GM12873 (cell line): ENCODE measurements around the gene GAA.

Source experiments
- TF ChIP-seq, protein P1 (sequence below): IDR thresholded peaks from 2 replicates; pipeline ENCODE4 v1.5.1; 2012; ENCODE audit warnings: low read depth, mild to moderate bottlenecking, moderate library complexity, low read length, control low read depth; ENCODE audit not compliant: insufficient read depth; ENCODE audit errors: missing control alignments

The GAA gene

DNA sequence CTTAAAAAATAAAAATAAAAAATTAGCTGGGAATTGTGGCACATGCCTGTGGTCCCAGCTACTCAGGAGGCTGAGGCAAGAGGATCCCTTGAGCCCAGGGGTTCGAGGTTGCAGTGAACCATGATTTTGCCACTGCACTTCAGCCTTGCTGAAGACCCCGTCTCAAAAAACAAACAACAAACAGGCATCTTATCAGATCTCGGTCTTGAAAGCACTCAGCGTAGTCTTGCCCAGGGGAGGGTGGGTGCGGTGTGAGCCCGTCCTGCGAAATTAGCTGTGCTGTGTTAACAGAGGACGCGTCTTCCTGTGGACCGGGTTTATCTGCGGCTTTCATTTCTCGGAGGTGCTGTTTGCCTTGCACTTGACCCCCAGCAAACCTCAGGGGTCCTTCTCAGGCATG is 5.4 kb downstream of the GAA start:
- TF ChIP-seq, protein P1, sequence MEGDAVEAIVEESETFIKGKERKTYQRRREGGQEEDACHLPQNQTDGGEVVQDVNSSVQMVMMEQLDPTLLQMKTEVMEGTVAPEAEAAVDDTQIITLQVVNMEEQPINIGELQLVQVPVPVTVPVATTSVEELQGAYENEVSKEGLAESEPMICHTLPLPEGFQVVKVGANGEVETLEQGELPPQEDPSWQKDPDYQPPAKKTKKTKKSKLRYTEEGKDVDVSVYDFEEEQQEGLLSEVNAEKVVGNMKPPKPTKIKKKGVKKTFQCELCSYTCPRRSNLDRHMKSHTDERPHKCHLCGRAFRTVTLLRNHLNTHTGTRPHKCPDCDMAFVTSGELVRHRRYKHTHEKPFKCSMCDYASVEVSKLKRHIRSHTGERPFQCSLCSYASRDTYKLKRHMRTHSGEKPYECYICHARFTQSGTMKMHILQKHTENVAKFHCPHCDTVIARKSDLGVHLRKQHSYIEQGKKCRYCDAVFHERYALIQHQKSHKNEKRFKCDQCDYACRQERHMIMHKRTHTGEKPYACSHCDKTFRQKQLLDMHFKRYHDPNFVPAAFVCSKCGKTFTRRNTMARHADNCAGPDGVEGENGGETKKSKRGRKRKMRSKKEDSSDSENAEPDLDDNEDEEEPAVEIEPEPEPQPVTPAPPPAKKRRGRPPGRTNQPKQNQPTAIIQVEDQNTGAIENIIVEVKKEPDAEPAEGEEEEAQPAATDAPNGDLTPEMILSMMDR, result no peak

DNA sequence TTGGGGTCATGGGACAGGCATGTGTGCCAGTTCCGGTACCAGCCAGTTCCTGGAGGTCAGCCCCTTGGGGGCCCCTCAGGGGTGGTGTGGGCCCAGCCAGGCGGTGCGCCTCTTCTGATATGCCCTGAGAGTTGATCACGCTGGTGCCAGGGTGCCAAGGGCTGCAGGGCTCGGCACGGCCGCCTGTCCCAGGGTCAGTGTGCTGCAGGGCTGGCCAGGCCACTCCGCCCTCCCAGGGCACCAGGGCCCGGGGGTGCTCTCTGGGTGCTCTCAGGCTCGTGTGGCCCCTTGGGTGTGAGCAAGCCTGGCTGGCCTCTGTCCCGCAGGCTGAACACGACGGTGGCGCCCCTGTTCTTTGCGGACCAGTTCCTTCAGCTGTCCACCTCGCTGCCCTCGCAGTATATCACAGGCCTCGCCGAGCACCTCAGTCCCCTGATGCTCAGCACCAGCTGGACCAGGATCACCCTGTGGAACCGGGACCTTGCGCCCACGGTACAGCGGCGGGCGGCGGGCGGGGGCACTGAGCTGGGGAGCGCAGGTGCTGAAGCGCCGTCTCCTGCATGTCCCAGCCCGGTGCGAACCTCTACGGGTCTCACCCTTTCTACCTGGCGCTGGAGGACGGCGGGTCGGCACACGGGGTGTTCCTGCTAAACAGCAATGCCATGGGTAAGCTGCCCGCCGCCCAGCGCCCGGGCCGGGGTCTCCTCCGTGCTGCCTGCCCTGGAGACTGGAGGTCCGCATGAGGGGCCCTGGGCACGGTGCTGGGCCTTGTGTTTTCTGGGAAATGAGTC is 6.0 kb downstream of the GAA start:
- TF ChIP-seq, protein P1, result no peak

DNA sequence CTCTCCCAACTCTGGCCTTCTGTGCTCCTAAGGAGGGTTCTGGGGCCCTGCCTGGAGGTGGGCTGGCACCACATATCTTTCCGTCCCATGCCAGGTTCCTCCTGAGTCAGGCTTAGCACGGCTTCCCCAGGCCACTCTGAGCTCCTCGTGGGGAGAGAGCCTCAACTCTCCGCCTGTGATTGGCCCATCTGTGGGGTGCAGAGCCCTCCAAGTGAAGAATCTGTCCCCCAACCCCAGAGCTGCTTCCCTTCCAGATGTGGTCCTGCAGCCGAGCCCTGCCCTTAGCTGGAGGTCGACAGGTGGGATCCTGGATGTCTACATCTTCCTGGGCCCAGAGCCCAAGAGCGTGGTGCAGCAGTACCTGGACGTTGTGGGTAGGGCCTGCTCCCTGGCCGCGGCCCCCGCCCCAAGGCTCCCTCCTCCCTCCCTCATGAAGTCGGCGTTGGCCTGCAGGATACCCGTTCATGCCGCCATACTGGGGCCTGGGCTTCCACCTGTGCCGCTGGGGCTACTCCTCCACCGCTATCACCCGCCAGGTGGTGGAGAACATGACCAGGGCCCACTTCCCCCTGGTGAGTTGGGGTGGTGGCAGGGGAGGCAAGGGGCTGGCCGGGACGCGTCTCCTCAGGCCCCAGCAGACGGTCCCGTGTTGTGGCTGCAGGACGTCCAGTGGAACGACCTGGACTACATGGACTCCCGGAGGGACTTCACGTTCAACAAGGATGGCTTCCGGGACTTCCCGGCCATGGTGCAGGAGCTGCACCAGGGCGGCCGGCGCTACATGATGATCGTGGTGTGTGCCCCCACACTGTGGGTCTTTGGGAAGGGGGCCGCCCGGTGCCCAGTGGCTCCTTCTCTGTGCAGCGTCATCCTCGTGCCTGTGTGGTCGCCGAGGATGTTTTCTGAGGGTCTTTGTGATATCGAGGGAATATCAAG is 6.9 kb downstream of the GAA start:
- TF ChIP-seq, protein P1, result no peak

DNA sequence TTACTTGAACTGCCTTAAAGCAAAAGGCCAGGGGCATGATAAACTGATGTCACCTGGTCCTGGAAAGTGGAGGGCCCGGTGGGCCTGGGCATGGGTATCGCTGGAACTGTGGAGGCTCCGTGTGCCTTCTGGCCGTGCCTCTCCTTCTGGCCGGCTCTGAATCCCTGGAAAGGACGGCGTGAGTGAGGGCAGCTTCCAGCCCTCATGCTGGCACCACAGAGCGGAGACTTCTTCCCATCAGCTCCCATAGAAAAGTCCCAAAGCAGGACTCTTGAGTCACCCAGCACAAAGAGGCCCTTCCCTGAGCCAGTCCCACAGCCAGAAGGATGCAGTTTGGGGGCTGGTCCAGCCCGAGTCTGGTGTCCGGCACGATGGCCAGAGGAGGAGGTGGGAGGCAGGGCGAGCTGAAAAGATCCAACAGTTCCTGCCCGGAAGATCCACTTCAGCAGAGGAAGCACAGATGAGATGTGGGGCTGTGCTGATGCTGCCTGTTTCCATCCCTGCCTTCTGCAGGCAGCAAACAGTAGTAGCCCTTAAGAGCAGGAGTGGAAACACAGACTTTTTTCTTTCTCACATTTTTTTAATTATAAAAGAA is 7.8 kb downstream of the GAA start:
- TF ChIP-seq, protein P1, result no peak

- TF ChIP-seq, protein P1, result no peak
These were observed 8.5 kb downstream of the GAA start for GRCh38 chr17:80109713-80110446.

GRCh38 chr17:80110447-80110812 is 9.0 kb downstream of the GAA start:
- TF ChIP-seq, protein P1, result no peak
